HepG2 (cell line): ENCODE data around the gene CLDN15. TPM values are rescaled to one million over a fixed set of nuclear protein-coding genes. Genes with fewer than 3 reads are reported as not detected.

Experiments
- ATAC-seq: fragments of 200-7000 bp; cut with Tn5 transposase; 3 replicates; pipeline ENCODE4 v1.9.1; 2020; ENCODE audit warnings: mild to moderate bottlenecking, moderate library complexity
- BruUV-seq: library from RNA; stranded (reverse); fragments of 400-500 nt; replicated peaks from 2 replicates; lab custom pipeline; 2021; lab: Mats Ljungman, UMichigan
- CTCF ChIA-PET: fragments of 300-600 bp; formaldehyde crosslinking; extraction: SDS; loops from one replicate; lab custom pipeline; 2021; ENCODE audit warnings: low total read pairs, inconsistent platforms, low intra/inter-chr PET ratio; lab: Yijun Ruan, JAX
- POLR2A ChIA-PET: fragments of 350-600 bp; sonication (Branson Sonifier 250); formaldehyde crosslinking; loops from one replicate; lab custom pipeline; 2020; ENCODE audit warnings: antibody characterized with exemption, inconsistent platforms; lab: Yijun Ruan, JAX
- DNase-seq: peaks from one replicate; pipeline ENCODE4 v3.0.0-alpha.2; 2015; ENCODE audit warnings: low spot score
- FAIRE-seq: peaks from 3 replicates; lab custom pipeline; 2011; peaks lifted over from hg19 to GRCh38; lab: Jason Lieb, UNC
- H2AFZ ChIP-seq: one replicate; pipeline ENCODE4 v1.6.1; 2011; ENCODE audit warnings: low read length, inconsistent platforms
- H3K27ac ChIP-seq: fragments of 300-600 bp; 3 replicates; pipeline ENCODE4 v1.8.0; 2011; ENCODE audit warnings: mixed run types, mild to moderate bottlenecking, mixed read lengths, low read length, inconsistent platforms; ENCODE audit not compliant: insufficient read depth; ENCODE audit errors: extremely low read length
- H3K27me3 ChIP-seq, 2 experiments: fragments of 200-600 bp in 1 of 2; 2 replicates in 1 of 2; 3 replicates in 1 of 2; pipeline versions ENCODE4 v1.6.0 to v1.8.0; 2011; ENCODE audit warnings: low read length in 2 of 2, mild to moderate bottlenecking in 2 of 2, moderate library complexity in 2 of 2, inconsistent platforms in 1 of 2; ENCODE audit not compliant: insufficient read depth in 2 of 2, control insufficient read depth in 1 of 2
- H3K36me3 ChIP-seq, 2 experiments: fragments of 200-600 bp in 1 of 2; replicated peaks in 1 of 2; 2 replicates in 1 of 2; 3 replicates in 1 of 2; pipeline versions ENCODE4 v1.5.1 to v1.8.0; 2011; ENCODE audit warnings: low read length in 2 of 2, inconsistent platforms in 1 of 2; ENCODE audit not compliant: insufficient read depth in 2 of 2, control insufficient read depth in 1 of 2
- H3K4me1 ChIP-seq: 2 replicates; pipeline ENCODE4 v1.5.1; 2012; ENCODE audit warnings: low read length, inconsistent platforms; ENCODE audit not compliant: insufficient read depth
- H3K4me2 ChIP-seq: 2 replicates; pipeline ENCODE4 v1.6.0; 2011; ENCODE audit warnings: low read depth, low read length, inconsistent platforms
- H3K4me3 ChIP-seq, 3 experiments: fragments of 200-600 bp in 1 of 3; sonication (generic), shearing (Covaris generic) in 1 of 3; replicated peaks in 1 of 3; 2 replicates each; pipeline ENCODE4 v1.5.1; 2011 to 2016; ENCODE audit warnings: low read length in 3 of 3, inconsistent platforms in 2 of 3, low read depth in 2 of 3, mild to moderate bottlenecking in 2 of 3, control low read depth in 1 of 3, mixed read lengths in 1 of 3; ENCODE audit not compliant: insufficient read depth in 1 of 3
- H3K79me2 ChIP-seq: one replicate; pipeline ENCODE4 v1.6.1; 2011; ENCODE audit warnings: low read length, inconsistent platforms; ENCODE audit not compliant: insufficient read depth
- H3K9ac ChIP-seq: 2 replicates; pipeline ENCODE4 v1.6.0; 2011; ENCODE audit warnings: mild to moderate bottlenecking, low read depth, low read length, inconsistent platforms; ENCODE audit not compliant: insufficient read depth
- H3K9me3 ChIP-seq: 2 replicates; pipeline ENCODE4 v1.5.1; 2012; ENCODE audit warnings: mild to moderate bottlenecking, low read length
- H4K20me1 ChIP-seq: 2 replicates; pipeline ENCODE4 v1.6.0; 2011; ENCODE audit warnings: inconsistent platforms, mild to moderate bottlenecking, low read length, moderate library complexity; ENCODE audit not compliant: insufficient read depth
- ELF1 ChIP-seq: sonication (generic); formaldehyde crosslinking; IDR thresholded peaks from 2 replicates; pipeline ENCODE4 v1.4.0; 2020; ENCODE audit warnings: missing genetic modification reagents
- NFE2 ChIP-seq: sonication (generic); formaldehyde crosslinking; IDR thresholded peaks from 2 replicates; pipeline ENCODE4 v1.4.0; 2020; ENCODE audit warnings: missing genetic modification reagents
- RBFOX2 ChIP-seq: fragments of 200-400 bp; formaldehyde crosslinking; IDR thresholded peaks from 2 replicates; pipeline ENCODE4 v1.6.1; 2017; ENCODE audit warnings: low read depth, mild to moderate bottlenecking, low read length
- WGBS: methylation state at CpG from one replicate; pipeline ENCODE4 v1.1.6; 2017; ENCODE audit warnings: low lambda C conversion rate; 5-methylcytosine and 5-hydroxymethylcytosine counted together
- in situ Hi-C: cut with HindIII; loops from 2 replicates; pipeline ENCODE4 v1.10.0; 2017; ENCODE audit warnings: low pct_unique_long_range_greater_than_20kb; ENCODE audit not compliant: extremely low pct_ligation_motif_present
- intact Hi-C: fragments of 100-400 bp; cut with micrococcal nuclease; formaldehyde crosslinking; loops from one replicate; pipeline ENCODE4 v1.10.0; 2022; ENCODE audit not compliant: unreplicated experiment
- polyA plus RNA-seq, 8 experiments: library from polyadenylated mRNA; depleted of rRNA in 3 of 8; stranded (reverse) in 7 of 8; unstranded in 1 of 8; fragments of >200 nt; fragmentation: Illumina TruSeq in 4 of 8; extraction: Trizol in 4 of 8; gene quantifications; 2 replicates each; pipeline versions ENCODE4 v1.2.1 to v1.2.3, GENCODE V29; 2011 to 2016; ENCODE audit warnings: low read depth in 4 of 8, missing spikeins in 1 of 8, mixed read lengths in 1 of 8; ENCODE audit not compliant: insufficient read depth in 1 of 8
- total RNA-seq, 5 experiments: library from RNA; depleted of rRNA; stranded (reverse); fragments of >200 nt; fragmentation: Illumina TruSeq; extraction: Trizol; gene quantifications; 2 replicates each; pipeline ENCODE4 v1.2.3, GENCODE V29; 2016; ENCODE audit warnings: low read depth in 1 of 5
- TF ChIP-seq, protein P1 (sequence below): sonication (generic); formaldehyde crosslinking; IDR thresholded peaks from 2 replicates; pipeline ENCODE4 v1.5.1; 2020; ENCODE audit warnings: mild to moderate bottlenecking, moderate library complexity, missing genetic modification reagents

CLDN15 gene
- total and polyA plus RNA-seq, 2 of the 13 experiments (the other 11 are each of a cell fraction or from before 2014, with no cell fraction given) = 7.1 to 17.8 TPM

- DNase-seq (no peak), FAIRE-seq (no peak), ATAC-seq (no peak)
- Histone ChIP-seq H3K4me3 (no peak overlapping the region), H3K4me1 (peaks cover 23% of the 10 kb centered on the region), H3K27me3 (no peaks in the 10 kb centered on the region; a peak in 1 of 5 replicates), H3K27ac (no peak overlapping the region), H3K79me2 (peaks cover 14% of the 10 kb centered on the region), H3K9ac (no peak overlapping the region), H2AFZ (no peak overlapping the region), H3K4me2 (no peak overlapping the region), H3K9me3 (no peaks in the 10 kb centered on the region), H3K36me3 (peaks cover 4 to 37% of the 10 kb centered on the region in 2 experiments; a peak in 4 of 5 replicates), H4K20me1 (no peaks in the 10 kb centered on the region)
- TF ChIP-seq RBFOX2 (peak; percentile 23; the same call in 1 of the 2 replicates), ELF1 (CRISPR knock-in tag) (no peak)
- WGBS = 97% methylated on average over 6 of the region's 15 CpGs
- in situ Hi-C loops (no loop called here), intact Hi-C loops (no loop called here)
- no TSS peak for BruUV-seq
- CTCF ChIA-PET = no interaction called here
- POLR2A ChIA-PET = no interaction called here
Observed at GRCh38 chr7:101223528-101223927, 14.1 kb downstream of the CLDN15 start.

DNA sequence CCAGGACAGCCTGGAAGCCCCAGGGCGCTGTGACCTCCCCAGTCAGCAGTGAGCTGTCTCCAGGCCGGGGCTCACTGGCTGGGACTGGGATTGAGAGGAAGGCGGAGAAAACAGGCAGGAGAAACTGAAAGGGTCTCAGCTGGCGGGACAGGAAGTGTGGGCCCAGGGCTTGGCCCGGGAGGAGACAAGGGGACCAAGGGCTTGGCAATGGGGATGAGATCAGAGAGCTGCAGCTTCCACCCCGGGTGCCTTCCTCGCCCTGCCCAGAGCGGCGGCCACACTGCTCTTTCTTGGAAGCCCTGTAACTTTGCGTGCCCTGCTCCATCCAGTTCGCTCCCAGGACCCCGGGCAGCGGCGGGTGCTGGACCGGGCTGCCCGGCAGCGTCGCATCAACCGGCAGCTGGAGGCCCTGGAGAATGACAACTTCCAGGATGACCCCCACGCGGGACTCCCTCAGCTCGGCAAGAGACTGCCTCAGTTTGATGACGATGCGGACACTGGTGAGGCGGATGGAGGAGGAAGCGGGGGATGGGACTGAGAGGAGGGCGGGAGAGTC lies 15.2 kb downstream of the CLDN15 start:
- intact Hi-C loops = no loop called here
- no peak overlapping the region for H3K27ac ChIP-seq
- H3K4me1 ChIP-seq = peaks cover 23% of the 10 kb centered on the region
- H3K36me3 ChIP-seq = peaks cover 4 to 33% of the 10 kb centered on the region in 2 experiments; a peak in 4 of 5 replicates
- no peak overlapping the region for H3K4me3 ChIP-seq
- POLR2A ChIA-PET = no interaction called here
- CTCF ChIA-PET = no interaction called here
- H3K79me2 ChIP-seq = peaks cover 17% of the 10 kb centered on the region
- DNase-seq (no peak), ATAC-seq (no peak), FAIRE-seq (no peak)
- H2AFZ ChIP-seq = no peak overlapping the region
- no TSS peak for BruUV-seq
- in situ Hi-C loops = no loop called here
- 97% methylated on average over 25 of the region's 27 CpGs for WGBS
- no peak overlapping the region for H3K9ac ChIP-seq
- H4K20me1 ChIP-seq = no peaks in the 10 kb centered on the region
- no peak overlapping the region for H3K4me2 ChIP-seq
- H3K9me3 ChIP-seq = no peaks in the 10 kb centered on the region
- no peaks in the 10 kb centered on the region; a peak in 1 of 5 replicates for H3K27me3 ChIP-seq
- no peak for TF ChIP-seq NFE2
- TF ChIP-seq, protein P1, sequence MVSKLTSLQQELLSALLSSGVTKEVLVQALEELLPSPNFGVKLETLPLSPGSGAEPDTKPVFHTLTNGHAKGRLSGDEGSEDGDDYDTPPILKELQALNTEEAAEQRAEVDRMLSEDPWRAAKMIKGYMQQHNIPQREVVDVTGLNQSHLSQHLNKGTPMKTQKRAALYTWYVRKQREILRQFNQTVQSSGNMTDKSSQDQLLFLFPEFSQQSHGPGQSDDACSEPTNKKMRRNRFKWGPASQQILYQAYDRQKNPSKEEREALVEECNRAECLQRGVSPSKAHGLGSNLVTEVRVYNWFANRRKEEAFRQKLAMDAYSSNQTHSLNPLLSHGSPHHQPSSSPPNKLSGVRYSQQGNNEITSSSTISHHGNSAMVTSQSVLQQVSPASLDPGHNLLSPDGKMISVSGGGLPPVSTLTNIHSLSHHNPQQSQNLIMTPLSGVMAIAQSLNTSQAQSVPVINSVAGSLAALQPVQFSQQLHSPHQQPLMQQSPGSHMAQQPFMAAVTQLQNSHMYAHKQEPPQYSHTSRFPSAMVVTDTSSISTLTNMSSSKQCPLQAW (CRISPR knock-in tag) = no peak
- TF ChIP-seq RBFOX2 = 0 out of 2 replicates have a peak, but pooled peaks have one; percentile 29
